Loucy (cell line): ENCODE measurements around the gene AADACL4.

Source experiments
- CTCF ChIP-seq: fragments of 200-600 bp; sonication (generic); conservative IDR thresholded peaks from 2 replicates; pipeline ENCODE4 v1.5.1; 2014; ENCODE audit warnings: mild to moderate bottlenecking, antibody characterized with exemption, low read length
- EZH2phosphoT487 ChIP-seq: fragments of 200-600 bp; IDR thresholded peaks from 2 replicates; pipeline ENCODE4 v1.6.1; 2018; ENCODE audit warnings: antibody characterized with exemption, mild to moderate bottlenecking, moderate library complexity, borderline replicate concordance

GRCh38 chr1:12706061-12706460 lies 62.2 kb downstream of the AADACL4 start:
- TF ChIP-seq CTCF (no peak), EZH2phosphoT487 (no peak)
